Osteoblast (primary cell): ENCODE results near the gene MAML2. TPM values are rescaled to one million over a fixed set of nuclear protein-coding genes. Genes with fewer than 3 reads are reported as not detected.

ENCODE experiments used
- DNase-seq: peaks from one replicate; pipeline ENCODE4 v3.0.0; 2011; ENCODE audit warnings: low spot score, mixed read lengths; ENCODE audit not compliant: insufficient read length; ENCODE audit errors: missing footprints
- H2AFZ ChIP-seq: 2 replicates; pipeline ENCODE4 v1.6.0; 2011; ENCODE audit warnings: mild to moderate bottlenecking, low read length
- H3K27ac ChIP-seq: 2 replicates; pipeline ENCODE4 v1.5.1; 2011; ENCODE audit warnings: mild to moderate bottlenecking, low read depth, low read length, moderate library complexity
- H3K27me3 ChIP-seq: 2 replicates; pipeline ENCODE4 v1.6.0; 2012; ENCODE audit warnings: mild to moderate bottlenecking, control low read depth, inconsistent platforms, low read length, moderate library complexity; ENCODE audit not compliant: insufficient read depth
- H3K36me3 ChIP-seq: 2 replicates; pipeline ENCODE4 v1.5.1; 2011; ENCODE audit warnings: mild to moderate bottlenecking, low read length, control low read depth, moderate library complexity; ENCODE audit not compliant: insufficient read depth
- H3K4me1 ChIP-seq: 2 replicates; pipeline ENCODE4 v1.5.1; 2011; ENCODE audit warnings: mild to moderate bottlenecking, low read length, control low read depth, moderate library complexity; ENCODE audit not compliant: insufficient read depth
- H3K4me2 ChIP-seq: 2 replicates; pipeline ENCODE4 v1.6.0; 2011; ENCODE audit warnings: mild to moderate bottlenecking, low read length; ENCODE audit not compliant: insufficient read depth
- H3K4me3 ChIP-seq: fragments of 200-600 bp; sonication (generic); 3 replicates; pipeline ENCODE4 v1.5.1; 2012; ENCODE audit warnings: mild to moderate bottlenecking, low read length, inconsistent platforms; ENCODE audit not compliant: insufficient read depth
- H3K79me2 ChIP-seq: 2 replicates; pipeline ENCODE4 v1.6.0; 2012; ENCODE audit warnings: mild to moderate bottlenecking, low read length, control low read depth, inconsistent platforms; ENCODE audit not compliant: insufficient read depth
- H3K9me3 ChIP-seq: 2 replicates; pipeline ENCODE4 v1.5.1; 2011; ENCODE audit warnings: low read depth, low read length, control low read depth
- H4K20me1 ChIP-seq: 2 replicates; pipeline ENCODE4 v1.6.0; 2012; ENCODE audit warnings: mild to moderate bottlenecking, low read length, control low read depth; ENCODE audit not compliant: insufficient read depth
- total RNA-seq: library from RNA; depleted of rRNA; stranded (reverse); fragments of >200 nt; gene quantifications from 2 replicates; pipeline ENCODE4 v1.2.3, GENCODE V29; 2012
- TF ChIP-seq, protein P1 (sequence below): IDR thresholded peaks from 2 replicates; pipeline ENCODE4 v1.5.1; 2011; ENCODE audit warnings: mild to moderate bottlenecking, low read depth, low read length, moderate library complexity; ENCODE audit errors: extremely low read depth

MAML2 gene
- total RNA-seq, 1 donor: 17.4 TPM

DNA sequence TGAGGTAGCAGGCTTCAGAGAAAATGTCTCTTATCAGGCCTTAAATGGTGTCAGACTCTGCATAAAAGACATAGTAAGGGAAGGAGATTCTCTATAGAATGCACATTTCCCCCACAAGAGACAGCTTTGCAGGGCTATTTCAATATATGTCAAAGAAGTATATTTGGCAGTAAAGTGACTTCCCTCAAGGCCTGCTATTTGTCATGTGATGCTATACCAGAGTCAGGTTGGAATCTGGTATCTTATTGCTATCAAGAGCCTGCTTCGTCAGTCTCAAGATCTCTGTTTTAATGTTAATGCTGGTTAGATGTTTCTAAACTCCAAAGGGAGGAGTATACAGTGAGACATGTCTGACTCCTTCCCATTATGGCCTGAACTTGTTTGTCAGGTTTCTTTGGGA, 378.7 kb downstream of the MAML2 start:
- TF ChIP-seq, protein P1, sequence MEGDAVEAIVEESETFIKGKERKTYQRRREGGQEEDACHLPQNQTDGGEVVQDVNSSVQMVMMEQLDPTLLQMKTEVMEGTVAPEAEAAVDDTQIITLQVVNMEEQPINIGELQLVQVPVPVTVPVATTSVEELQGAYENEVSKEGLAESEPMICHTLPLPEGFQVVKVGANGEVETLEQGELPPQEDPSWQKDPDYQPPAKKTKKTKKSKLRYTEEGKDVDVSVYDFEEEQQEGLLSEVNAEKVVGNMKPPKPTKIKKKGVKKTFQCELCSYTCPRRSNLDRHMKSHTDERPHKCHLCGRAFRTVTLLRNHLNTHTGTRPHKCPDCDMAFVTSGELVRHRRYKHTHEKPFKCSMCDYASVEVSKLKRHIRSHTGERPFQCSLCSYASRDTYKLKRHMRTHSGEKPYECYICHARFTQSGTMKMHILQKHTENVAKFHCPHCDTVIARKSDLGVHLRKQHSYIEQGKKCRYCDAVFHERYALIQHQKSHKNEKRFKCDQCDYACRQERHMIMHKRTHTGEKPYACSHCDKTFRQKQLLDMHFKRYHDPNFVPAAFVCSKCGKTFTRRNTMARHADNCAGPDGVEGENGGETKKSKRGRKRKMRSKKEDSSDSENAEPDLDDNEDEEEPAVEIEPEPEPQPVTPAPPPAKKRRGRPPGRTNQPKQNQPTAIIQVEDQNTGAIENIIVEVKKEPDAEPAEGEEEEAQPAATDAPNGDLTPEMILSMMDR: no peak
- Histone ChIP-seq H3K4me1 (no peaks in the 10 kb centered on the region), H2AFZ (no peak overlapping the region), H3K4me3 (no peak overlapping the region), H3K79me2 (no peaks in the 10 kb centered on the region), H4K20me1 (no peaks in the 10 kb centered on the region), H3K27me3 (no peaks in the 10 kb centered on the region), H3K9me3 (no peaks in the 10 kb centered on the region), H3K36me3 (no peaks in the 10 kb centered on the region), H3K4me2 (no peak overlapping the region), H3K27ac (no peak overlapping the region)
- DNase-seq: no peak

DNA sequence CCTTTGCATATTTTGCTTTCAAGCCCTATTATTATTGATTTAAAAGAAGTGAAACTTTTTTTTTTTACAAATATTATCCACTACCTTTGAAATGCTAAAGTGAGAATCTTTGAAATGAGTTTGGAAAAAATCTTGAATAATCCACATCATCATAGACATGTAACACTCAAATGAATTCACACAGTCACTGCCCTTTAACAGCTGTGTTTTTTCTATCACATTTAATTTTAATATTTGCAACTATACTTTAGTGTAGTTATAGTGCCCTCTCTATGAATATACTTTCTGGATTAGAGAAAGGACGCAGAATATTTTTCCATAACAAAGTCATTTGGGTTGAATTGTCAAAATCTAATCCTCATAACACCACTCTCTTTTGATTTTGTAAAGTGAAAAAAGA, 381.2 kb downstream of the MAML2 start:
- Histone ChIP-seq H3K9me3 (no peaks in the 10 kb centered on the region), H3K27ac (no peak overlapping the region), H4K20me1 (no peaks in the 10 kb centered on the region), H3K4me3 (no peak overlapping the region), H3K4me2 (no peak overlapping the region), H2AFZ (no peak overlapping the region), H3K27me3 (no peaks in the 10 kb centered on the region), H3K79me2 (no peaks in the 10 kb centered on the region), H3K4me1 (no peaks in the 10 kb centered on the region), H3K36me3 (no peaks in the 10 kb centered on the region)
- DNase-seq: no peak
- TF ChIP-seq, protein P1: no peak

DNA sequence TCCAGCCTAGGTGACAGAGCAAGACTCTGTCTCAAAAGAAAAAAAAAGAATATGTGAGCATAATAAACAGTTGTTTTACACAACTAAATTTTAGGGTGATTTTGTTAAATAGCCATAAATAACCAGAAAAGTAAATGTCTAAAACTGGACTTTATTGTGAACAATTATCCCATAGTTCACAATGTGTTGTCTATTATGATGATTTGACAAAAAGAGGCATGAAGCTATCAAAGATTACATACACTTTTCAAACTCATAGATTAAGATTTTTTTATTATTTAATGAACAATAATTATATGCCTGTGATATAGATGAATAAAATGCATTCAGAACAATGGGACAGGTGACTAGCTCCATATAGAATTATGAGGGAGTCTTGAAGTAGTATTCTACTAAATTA, 392.1 kb downstream of the MAML2 start:
- H3K9me3 ChIP-seq: no peaks in the 10 kb centered on the region
- no peaks in the 10 kb centered on the region for H3K36me3 ChIP-seq
- no peaks in the 10 kb centered on the region for H3K79me2 ChIP-seq
- no peaks in the 10 kb centered on the region for H4K20me1 ChIP-seq
- no peaks in the 10 kb centered on the region for H3K4me1 ChIP-seq
- TF ChIP-seq, protein P1: no peak
- no peak for DNase-seq
- no peaks in the 10 kb centered on the region for H3K27me3 ChIP-seq
- no peak overlapping the region for H3K27ac ChIP-seq
- H2AFZ ChIP-seq: no peak overlapping the region
- no peak overlapping the region for H3K4me2 ChIP-seq
- no peak overlapping the region for H3K4me3 ChIP-seq

DNA sequence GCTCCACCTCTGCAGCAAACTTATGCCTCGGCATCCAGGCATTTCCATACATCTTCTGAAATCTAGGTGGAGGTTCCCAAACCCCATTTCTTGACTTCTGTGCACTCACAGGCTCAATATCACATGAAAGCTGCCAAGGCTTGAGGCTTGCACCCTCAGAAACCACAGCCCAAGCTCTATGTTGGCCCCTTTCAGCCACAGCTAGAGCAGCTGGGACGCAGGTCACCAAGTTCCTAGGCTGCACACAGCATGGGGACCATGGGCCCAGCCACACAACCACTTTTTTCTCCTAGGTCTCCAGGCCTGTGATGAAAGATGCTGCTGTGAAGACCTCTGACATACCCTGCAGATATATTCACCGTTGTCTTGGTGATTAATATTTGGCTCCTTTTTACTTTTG, 394.4 kb downstream of the MAML2 start:
- no peak overlapping the region for H3K4me3 ChIP-seq
- TF ChIP-seq, protein P1: no peak
- H3K27ac ChIP-seq: no peak overlapping the region
- no peaks in the 10 kb centered on the region for H3K27me3 ChIP-seq
- H3K36me3 ChIP-seq: no peaks in the 10 kb centered on the region
- no peak overlapping the region for H3K4me2 ChIP-seq
- H2AFZ ChIP-seq: no peak overlapping the region
- H3K9me3 ChIP-seq: no peaks in the 10 kb centered on the region
- no peaks in the 10 kb centered on the region for H3K4me1 ChIP-seq
- no peaks in the 10 kb centered on the region for H3K79me2 ChIP-seq
- H4K20me1 ChIP-seq: no peaks in the 10 kb centered on the region
- DNase-seq: no peak
